ENCODE results near the gene GDAP1L1. TPM values are rescaled to one million over a fixed set of nuclear protein-coding genes. Genes with fewer than 3 reads are reported as not detected.

The GDAP1L1 gene
- polyA plus RNA-seq, 3 donors = 0.12 to 0.50 (median 0.24) TPM

- no peak for DNase-seq (ENCODE audit: extremely low read depth in 1 of 11, low read depth in 9 of 11, low spot score in 4 of 11)
Observed at GRCh38 chr20:44245977-44246376, 1.1 kb upstream of the GDAP1L1 start.

GRCh38 chr20:44247586-44248409 lies 690 bp downstream of the GDAP1L1 start:
- peak; percentile 20 to 65 (median 45) for DNase-seq (ENCODE audit: extremely low read depth in 1 of 11, low read depth in 9 of 11, low spot score in 4 of 11)

- no peak for DNase-seq (ENCODE audit: extremely low read depth in 1 of 11, low read depth in 9 of 11, low spot score in 4 of 11)
Observed at GRCh38 chr20:44248410-44248759, 1.3 kb downstream of the GDAP1L1 start.

GRCh38 chr20:44251284-44251683 lies 4.2 kb downstream of the GDAP1L1 start:
- DNase-seq (ENCODE audit: extremely low read depth in 1 of 11, low read depth in 9 of 11, low spot score in 4 of 11) = no peak

- no peak for DNase-seq (ENCODE audit: extremely low read depth in 1 of 11, low read depth in 9 of 11, low spot score in 4 of 11)
Observed at GRCh38 chr20:44253528-44253927, 6.4 kb downstream of the GDAP1L1 start.

GRCh38 chr20:44254073-44254472 lies 7.0 kb downstream of the GDAP1L1 start:
- no peak for DNase-seq (ENCODE audit: extremely low read depth in 1 of 11, low read depth in 9 of 11, low spot score in 4 of 11)

- no peak for DNase-seq (ENCODE audit: extremely low read depth in 1 of 11, low read depth in 9 of 11, low spot score in 4 of 11)
Observed at GRCh38 chr20:44255942-44256341, 8.8 kb downstream of the GDAP1L1 start.

- no peak for DNase-seq (ENCODE audit: extremely low read depth in 1 of 11, low read depth in 9 of 11, low spot score in 4 of 11)
Observed at GRCh38 chr20:44256961-44257360, 9.9 kb downstream of the GDAP1L1 start.

- DNase-seq (ENCODE audit: extremely low read depth in 1 of 11, low read depth in 9 of 11, low spot score in 4 of 11) = no peak
Observed at GRCh38 chr20:44258226-44258890, 11.2 kb downstream of the GDAP1L1 start.

- peak in 1 of 11 donors; percentile 7 for DNase-seq (ENCODE audit: extremely low read depth in 1 of 11, low read depth in 9 of 11, low spot score in 4 of 11)
Observed at GRCh38 chr20:44264287-44264686, 17.2 kb downstream of the GDAP1L1 start.

- DNase-seq (ENCODE audit: extremely low read depth in 1 of 11, low read depth in 9 of 11, low spot score in 4 of 11) = no peak
Observed at GRCh38 chr20:44268802-44269201, 21.7 kb downstream of the GDAP1L1 start.

- no peak for DNase-seq (ENCODE audit: extremely low read depth in 1 of 11, low read depth in 9 of 11, low spot score in 4 of 11)
Observed at GRCh38 chr20:44271915-44272663, 25.0 kb downstream of the GDAP1L1 start.

- DNase-seq (ENCODE audit: extremely low read depth in 1 of 11, low read depth in 9 of 11, low spot score in 4 of 11) = no peak
Observed at GRCh38 chr20:44273231-44274215, 26.4 kb downstream of the GDAP1L1 start.

GRCh38 chr20:44274303-44275017 lies 27.4 kb downstream of the GDAP1L1 start:
- no peak for DNase-seq (ENCODE audit: extremely low read depth in 1 of 11, low read depth in 9 of 11, low spot score in 4 of 11)

GRCh38 chr20:44279228-44279627 lies 32.1 kb downstream of the GDAP1L1 start:
- DNase-seq (ENCODE audit: extremely low read depth in 1 of 11, low read depth in 9 of 11, low spot score in 4 of 11) = no peak

GRCh38 chr20:44280387-44280786 lies 33.3 kb downstream of the GDAP1L1 start:
- no peak for DNase-seq (ENCODE audit: extremely low read depth in 1 of 11, low read depth in 9 of 11, low spot score in 4 of 11)

- DNase-seq (ENCODE audit: extremely low read depth in 1 of 11, low read depth in 9 of 11, low spot score in 4 of 11) = no peak
Observed at GRCh38 chr20:44282192-44282591, 35.1 kb downstream of the GDAP1L1 start.

GRCh38 chr20:44284032-44284431 lies 36.9 kb downstream of the GDAP1L1 start:
- no peak for DNase-seq (ENCODE audit: extremely low read depth in 1 of 11, low read depth in 9 of 11, low spot score in 4 of 11)
